ENCODE results near the gene NCOA3. TPM values are rescaled to one million over a fixed set of nuclear protein-coding genes. Genes with fewer than 3 reads are reported as not detected.

The NCOA3 gene
- total RNA-seq, 1 experiment from 2014 or later: 25.9 TPM

DNA sequence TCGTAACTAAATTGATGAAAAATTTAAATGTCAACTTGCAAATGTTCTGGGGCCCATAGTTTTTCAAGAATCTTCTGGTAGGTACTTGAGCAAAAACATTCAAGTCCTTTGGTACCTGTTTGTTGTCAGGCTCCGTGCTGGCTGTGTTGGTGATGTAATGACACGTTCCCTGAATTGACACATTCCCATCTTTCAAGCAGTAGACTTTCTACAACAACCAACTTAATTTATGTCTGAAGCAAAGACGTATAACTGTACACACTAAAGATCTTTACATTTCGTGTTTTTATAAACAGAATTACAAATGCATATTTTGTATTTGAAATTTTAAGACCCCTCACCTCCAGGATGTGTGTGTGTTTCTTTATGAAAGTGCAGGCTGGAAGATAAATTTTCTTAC is 49.5 kb downstream of the NCOA3 start:
- no TSS peak for BruUV-seq (replicated peaks)
- Histone ChIP-seq H3K4me3 (replicated peaks in 1 of 2; ENCODE audit: low read depth in 1 of 2, low read length in 2 of 2) (no peak overlapping the region), H3K27ac (ENCODE audit: low read depth, low read length) (no peak overlapping the region), H3K4me2 (ENCODE audit: low read length) (no peak overlapping the region), H3K79me2 (ENCODE audit: insufficient read depth, low read length) (peaks cover 34% of the 10 kb centered on the region), H3K9ac (ENCODE audit: low read length) (no peak overlapping the region), H3K36me3 (ENCODE audit: control insufficient read depth in 1 of 2, insufficient read depth in 2 of 2, low read length in 2 of 2) (no peaks in the 10 kb centered on the region), H3K9me3 (ENCODE audit: control insufficient read depth in 1 of 2, insufficient read depth in 1 of 2, low read depth in 1 of 2, low read length in 2 of 2) (no peaks in the 10 kb centered on the region), H3K4me1 (ENCODE audit: control insufficient read depth in 1 of 2, insufficient read depth in 2 of 2, low read length in 2 of 2) (peaks cover 5 to 6% of the 10 kb centered on the region in 2 experiments), H3K27me3 (ENCODE audit: insufficient read depth, low read length) (no peaks in the 10 kb centered on the region), H2AFZ (ENCODE audit: low read depth, low read length, poor library complexity, severe bottlenecking) (no peak overlapping the region), H4K20me1 (ENCODE audit: insufficient read depth) (no peaks in the 10 kb centered on the region), H3K9me2 (ENCODE audit: insufficient read depth) (no peaks in the 10 kb centered on the region)
- RAD21 ChIA-PET (ENCODE audit: low non-redundant PET in 1 of 2, low total read pairs in 2 of 2, uncharacterized antibody in 2 of 2, unreplicated experiment in 2 of 2): no interaction called here
- intact Hi-C loops (cut with micrococcal nuclease): no loop called here
- no peak for TF ChIP-seq SIN3A (IDR thresholded peaks at IDR 0.05; ENCODE audit: low read depth)
- TF ChIP-seq, protein P1, sequence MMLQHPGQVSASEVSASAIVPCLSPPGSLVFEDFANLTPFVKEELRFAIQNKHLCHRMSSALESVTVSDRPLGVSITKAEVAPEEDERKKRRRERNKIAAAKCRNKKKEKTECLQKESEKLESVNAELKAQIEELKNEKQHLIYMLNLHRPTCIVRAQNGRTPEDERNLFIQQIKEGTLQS (IDR thresholded peaks at IDR 0.05): no peak
- no peak for TF ChIP-seq EZH2phosphoT487 (IDR thresholded peaks at IDR 0.05; ENCODE audit: borderline replicate concordance)
- no peak for TF ChIP-seq ELF1 (IDR thresholded peaks at IDR 0.05; ENCODE audit: borderline replicate concordance, low read depth)
- TF ChIP-seq RAD21 (IDR thresholded peaks at IDR 0.05; ENCODE audit: low read depth): no peak
- TF ChIP-seq REST (IDR thresholded peaks at IDR 0.05; ENCODE audit: low read depth): no peak
- TF ChIP-seq SRF (IDR thresholded peaks at IDR 0.05; ENCODE audit: low read depth): no peak
- CTCF ChIA-PET: no interaction called here
- DNase-seq (ENCODE audit: low read depth, low spot score): no peak
- no peak for ATAC-seq
- POLR2A ChIA-PET: no interaction called here

DNA sequence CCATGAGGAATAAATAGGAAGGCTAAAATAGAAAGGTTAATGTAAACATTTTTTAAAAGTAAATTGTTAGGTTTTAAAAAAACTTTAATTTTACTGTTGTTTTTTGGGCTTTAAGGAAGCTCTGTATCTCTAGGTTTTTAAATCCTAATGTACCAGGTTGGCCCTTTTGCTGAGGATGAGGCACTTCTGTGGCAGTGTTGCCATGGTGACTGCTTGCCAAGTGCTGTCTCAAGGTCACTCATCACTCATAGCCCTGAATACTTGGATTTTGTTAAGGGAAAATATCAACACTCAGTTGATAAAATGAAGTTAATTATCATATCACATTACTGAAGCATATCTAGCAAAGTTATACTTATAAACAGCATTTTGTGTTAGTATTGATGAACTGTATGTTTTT is 50.2 kb downstream of the NCOA3 start:
- no peaks in the 10 kb centered on the region for H3K27me3 ChIP-seq (ENCODE audit: insufficient read depth, low read length)
- H3K9ac ChIP-seq (ENCODE audit: low read length): no peak overlapping the region
- no peak overlapping the region for H3K4me2 ChIP-seq (ENCODE audit: low read length)
- intact Hi-C loops (cut with micrococcal nuclease): no loop called here
- H3K79me2 ChIP-seq (ENCODE audit: insufficient read depth, low read length): peaks cover 35% of the 10 kb centered on the region
- no peak overlapping the region for H2AFZ ChIP-seq (ENCODE audit: low read depth, low read length, poor library complexity, severe bottlenecking)
- ChIA-PET POLR2A (no interaction called here), CTCF (no interaction called here), RAD21 (ENCODE audit: low non-redundant PET in 1 of 2, low total read pairs in 2 of 2, uncharacterized antibody in 2 of 2, unreplicated experiment in 2 of 2) (no interaction called here)
- DNase-seq (ENCODE audit: low read depth, low spot score) (no peak), ATAC-seq (no peak)
- H3K9me2 ChIP-seq (ENCODE audit: insufficient read depth): no peaks in the 10 kb centered on the region
- no peak overlapping the region for H3K4me3 ChIP-seq (replicated peaks in 1 of 2; ENCODE audit: low read depth in 1 of 2, low read length in 2 of 2)
- no peaks in the 10 kb centered on the region for H3K36me3 ChIP-seq (ENCODE audit: control insufficient read depth in 1 of 2, insufficient read depth in 2 of 2, low read length in 2 of 2)
- peaks cover 0 to under 1% of the 10 kb centered on the region in 2 experiments; a peak in 2 of 4 replicates for H3K4me1 ChIP-seq (ENCODE audit: control insufficient read depth in 1 of 2, insufficient read depth in 2 of 2, low read length in 2 of 2)
- H3K9me3 ChIP-seq (ENCODE audit: control insufficient read depth in 1 of 2, insufficient read depth in 1 of 2, low read depth in 1 of 2, low read length in 2 of 2): no peaks in the 10 kb centered on the region
- no peaks in the 10 kb centered on the region for H4K20me1 ChIP-seq (ENCODE audit: insufficient read depth)
- no peak overlapping the region for H3K27ac ChIP-seq (ENCODE audit: low read depth, low read length)
- no TSS peak for BruUV-seq (replicated peaks)
- TF ChIP-seq, protein P1 (IDR thresholded peaks at IDR 0.05): no peak
- TF ChIP-seq POLR2AphosphoS5 (IDR thresholded peaks at IDR 0.05; ENCODE audit: low read depth, low read length): no peak
- TF ChIP-seq EGR1 (IDR thresholded peaks at IDR 0.05; ENCODE audit: low read depth): no peak
- TF ChIP-seq, protein P2, sequence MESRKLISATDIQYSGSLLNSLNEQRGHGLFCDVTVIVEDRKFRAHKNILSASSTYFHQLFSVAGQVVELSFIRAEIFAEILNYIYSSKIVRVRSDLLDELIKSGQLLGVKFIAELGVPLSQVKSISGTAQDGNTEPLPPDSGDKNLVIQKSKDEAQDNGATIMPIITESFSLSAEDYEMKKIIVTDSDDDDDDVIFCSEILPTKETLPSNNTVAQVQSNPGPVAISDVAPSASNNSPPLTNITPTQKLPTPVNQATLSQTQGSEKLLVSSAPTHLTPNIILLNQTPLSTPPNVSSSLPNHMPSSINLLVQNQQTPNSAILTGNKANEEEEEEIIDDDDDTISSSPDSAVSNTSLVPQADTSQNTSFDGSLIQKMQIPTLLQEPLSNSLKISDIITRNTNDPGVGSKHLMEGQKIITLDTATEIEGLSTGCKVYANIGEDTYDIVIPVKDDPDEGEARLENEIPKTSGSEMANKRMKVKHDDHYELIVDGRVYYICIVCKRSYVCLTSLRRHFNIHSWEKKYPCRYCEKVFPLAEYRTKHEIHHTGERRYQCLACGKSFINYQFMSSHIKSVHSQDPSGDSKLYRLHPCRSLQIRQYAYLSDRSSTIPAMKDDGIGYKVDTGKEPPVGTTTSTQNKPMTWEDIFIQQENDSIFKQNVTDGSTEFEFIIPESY (IDR thresholded peaks at IDR 0.05; ENCODE audit: extremely low read depth, insufficient replicate concordance, low read length): no peak
- TF ChIP-seq ZNF274 (IDR thresholded peaks at IDR 0.05; ENCODE audit: low read depth, low read length): no peak
- no peak for TF ChIP-seq SP1 (IDR thresholded peaks at IDR 0.05; ENCODE audit: low read depth)
- TF ChIP-seq CBX3 (IDR thresholded peaks at IDR 0.05; ENCODE audit: low read depth): no peak

Measured in HCT116 (cell line).